Measurements from ENCODE around the gene WDR64.

WDR64 gene

GRCh38 chr1:241840164-241840563 lies 188.1 kb downstream of the WDR64 start:
- H3K27ac ChIP-seq (replicated peaks; ENCODE audit: low read length) = no peak overlapping the region
- DNase-seq (ENCODE audit: low spot score) = no peak
- peaks cover 0 to 4% (median 0%) of the 10 kb centered on the region in 3 experiments for H3K27me3 ChIP-seq (ENCODE audit: control insufficient read depth in 3 of 3, insufficient read depth in 3 of 3, low read depth in 1 of 3, low read length in 3 of 3)
- no peaks in the 10 kb centered on the region for H3K4me1 ChIP-seq (ENCODE audit: control insufficient read depth in 2 of 2, insufficient read depth in 1 of 2, low read depth in 1 of 2, low read length in 2 of 2)
- H2BK15ac ChIP-seq (ENCODE audit: low read length) = no peak overlapping the region
- H3K4ac ChIP-seq (ENCODE audit: low read length) = no peak overlapping the region
- H2AFZ ChIP-seq (ENCODE audit: low read length) = no peak overlapping the region
- H2AK5ac ChIP-seq (ENCODE audit: low read depth, low read length) = no peak overlapping the region
- no peak overlapping the region for H4K8ac ChIP-seq (ENCODE audit: low read depth, low read length)
- H3K79me1 ChIP-seq (ENCODE audit: low read depth, low read length) = no peaks in the 10 kb centered on the region
- no peak overlapping the region for H2BK5ac ChIP-seq (ENCODE audit: low read length)
- H3K4me3 ChIP-seq (ENCODE audit: low read length in 2 of 2) = no peak overlapping the region
- WGBS, 2 donors (ENCODE audit: extremely low coverage in 2 of 2, insufficient read length in 2 of 2, insufficient replicate concordance in 1 of 2) = no CpG with 5 or more reads among the region's 6 CpGs
- H3K23ac ChIP-seq (ENCODE audit: low read depth, low read length, poor library complexity) = no peak overlapping the region
- no peak overlapping the region for H4K91ac ChIP-seq (ENCODE audit: low read depth, low read length, poor library complexity)
- H2BK12ac ChIP-seq (ENCODE audit: low read length) = no peak overlapping the region
- no peaks in the 10 kb centered on the region for H3K9me3 ChIP-seq (replicated peaks in 1 of 2; ENCODE audit: control insufficient read depth in 2 of 2, insufficient read depth in 1 of 2, low read depth in 1 of 2, low read length in 2 of 2)
- no peak overlapping the region for H2BK120ac ChIP-seq (ENCODE audit: low read depth, low read length)
- no peak overlapping the region for H3K18ac ChIP-seq (ENCODE audit: low read length)
- H3K4me2 ChIP-seq (ENCODE audit: insufficient read depth, low read length, poor library complexity, severe bottlenecking) = no peak overlapping the region
- H3K14ac ChIP-seq (ENCODE audit: low read length) = no peak overlapping the region
- no peak overlapping the region for H3K9ac ChIP-seq (ENCODE audit: low read depth, low read length, poor library complexity)
- no peaks in the 10 kb centered on the region for H3K36me3 ChIP-seq (replicated peaks in 1 of 2; ENCODE audit: control insufficient read depth in 2 of 2, insufficient read depth in 2 of 2, low read length in 2 of 2)

GRCh38 chr1:241841691-241842090 lies 189.6 kb downstream of the WDR64 start:
- Histone ChIP-seq H3K4me3 (ENCODE audit: low read length in 2 of 2) (no peak overlapping the region), H4K91ac (ENCODE audit: low read depth, low read length, poor library complexity) (no peak overlapping the region), H3K14ac (ENCODE audit: low read length) (no peak overlapping the region), H2BK15ac (ENCODE audit: low read length) (no peak overlapping the region), H3K18ac (ENCODE audit: low read length) (no peak overlapping the region), H3K27me3 (ENCODE audit: control insufficient read depth in 3 of 3, insufficient read depth in 3 of 3, low read depth in 1 of 3, low read length in 3 of 3) (peaks cover 0 to 4% (median 0%) of the 10 kb centered on the region in 3 experiments), H2AFZ (ENCODE audit: low read length) (no peak overlapping the region), H3K4ac (ENCODE audit: low read length) (no peak overlapping the region), H2BK12ac (ENCODE audit: low read length) (no peak overlapping the region), H2AK5ac (ENCODE audit: low read depth, low read length) (no peak overlapping the region), H3K4me2 (ENCODE audit: insufficient read depth, low read length, poor library complexity, severe bottlenecking) (no peak overlapping the region), H3K9me3 (replicated peaks in 1 of 2; ENCODE audit: control insufficient read depth in 2 of 2, insufficient read depth in 1 of 2, low read depth in 1 of 2, low read length in 2 of 2) (no peaks in the 10 kb centered on the region), H3K27ac (replicated peaks; ENCODE audit: low read length) (no peak overlapping the region), H3K79me1 (ENCODE audit: low read depth, low read length) (no peaks in the 10 kb centered on the region), H2BK120ac (ENCODE audit: low read depth, low read length) (no peak overlapping the region), H4K8ac (ENCODE audit: low read depth, low read length) (no peak overlapping the region), H2BK5ac (ENCODE audit: low read length) (no peak overlapping the region), H3K23ac (ENCODE audit: low read depth, low read length, poor library complexity) (no peak overlapping the region), H3K9ac (ENCODE audit: low read depth, low read length, poor library complexity) (no peak overlapping the region), H3K4me1 (ENCODE audit: control insufficient read depth in 2 of 2, insufficient read depth in 1 of 2, low read depth in 1 of 2, low read length in 2 of 2) (no peaks in the 10 kb centered on the region), H3K36me3 (replicated peaks in 1 of 2; ENCODE audit: control insufficient read depth in 2 of 2, insufficient read depth in 2 of 2, low read length in 2 of 2) (no peaks in the 10 kb centered on the region)
- DNase-seq (ENCODE audit: low spot score) = no peak
- no CpG with 5 or more reads among the region's 3 CpGs for WGBS, 2 donors (ENCODE audit: extremely low coverage in 2 of 2, insufficient read length in 2 of 2, insufficient replicate concordance in 1 of 2)

GRCh38 chr1:241842565-241842964 lies 190.5 kb downstream of the WDR64 start:
- no peak overlapping the region for H3K27ac ChIP-seq (replicated peaks; ENCODE audit: low read length)

GRCh38 chr1:241844593-241844992 lies 192.5 kb downstream of the WDR64 start:
- no peak overlapping the region for H2BK5ac ChIP-seq (ENCODE audit: low read length)
- peaks cover under 1 to 9% of the 10 kb centered on the region in 2 donors for H3K36me3 ChIP-seq (replicated peaks in 1 of 2; ENCODE audit: control insufficient read depth in 2 of 2, insufficient read depth in 2 of 2, low read length in 2 of 2)
- H3K4me3 ChIP-seq (ENCODE audit: low read length in 2 of 2) = no peak overlapping the region
- WGBS, 2 donors (ENCODE audit: extremely low coverage in 2 of 2, insufficient read length in 2 of 2, insufficient replicate concordance in 1 of 2) = no CpG with 5 or more reads among the region's 6 CpGs
- H3K14ac ChIP-seq (ENCODE audit: low read length) = no peak overlapping the region
- H2AFZ ChIP-seq (ENCODE audit: low read length) = no peak overlapping the region
- H2BK120ac ChIP-seq (ENCODE audit: low read depth, low read length) = no peak overlapping the region
- no peak overlapping the region for H2BK15ac ChIP-seq (ENCODE audit: low read length)
- DNase-seq (ENCODE audit: low spot score) = no peak
- H3K18ac ChIP-seq (ENCODE audit: low read length) = no peak overlapping the region
- H3K23ac ChIP-seq (ENCODE audit: low read depth, low read length, poor library complexity) = no peak overlapping the region
- no peak overlapping the region for H4K91ac ChIP-seq (ENCODE audit: low read depth, low read length, poor library complexity)
- H3K9me3 ChIP-seq (replicated peaks in 1 of 2; ENCODE audit: control insufficient read depth in 2 of 2, insufficient read depth in 1 of 2, low read depth in 1 of 2, low read length in 2 of 2) = no peaks in the 10 kb centered on the region
- no peaks in the 10 kb centered on the region for H3K27me3 ChIP-seq (ENCODE audit: control insufficient read depth in 3 of 3, insufficient read depth in 3 of 3, low read depth in 1 of 3, low read length in 3 of 3)
- H4K8ac ChIP-seq (ENCODE audit: low read depth, low read length) = no peak overlapping the region
- no peak overlapping the region for H3K9ac ChIP-seq (ENCODE audit: low read depth, low read length, poor library complexity)
- no peak overlapping the region for H2BK12ac ChIP-seq (ENCODE audit: low read length)
- H3K4me2 ChIP-seq (ENCODE audit: insufficient read depth, low read length, poor library complexity, severe bottlenecking) = no peak overlapping the region
- peaks cover 3 to 5% of the 10 kb centered on the region in 2 donors for H3K4me1 ChIP-seq (ENCODE audit: control insufficient read depth in 2 of 2, insufficient read depth in 1 of 2, low read depth in 1 of 2, low read length in 2 of 2)
- no peak overlapping the region for H2AK5ac ChIP-seq (ENCODE audit: low read depth, low read length)
- H3K27ac ChIP-seq (replicated peaks; ENCODE audit: low read length) = no peak overlapping the region
- H3K79me1 ChIP-seq (ENCODE audit: low read depth, low read length) = peaks cover 3% of the 10 kb centered on the region
- H3K4ac ChIP-seq (ENCODE audit: low read length) = no peak overlapping the region

More at GRCh38 chr1:241842565-241842964, 190.5 kb downstream of the WDR64 start:
- Histone ChIP-seq H3K36me3 (replicated peaks in 1 of 2; ENCODE audit: control insufficient read depth in 2 of 2, insufficient read depth in 2 of 2, low read length in 2 of 2) (no peaks in the 10 kb centered on the region), H3K18ac (ENCODE audit: low read length) (no peak overlapping the region), H2BK12ac (ENCODE audit: low read length) (no peak overlapping the region), H2BK5ac (ENCODE audit: low read length) (no peak overlapping the region), H3K9me3 (replicated peaks in 1 of 2; ENCODE audit: control insufficient read depth in 2 of 2, insufficient read depth in 1 of 2, low read depth in 1 of 2, low read length in 2 of 2) (no peaks in the 10 kb centered on the region), H3K9ac (ENCODE audit: low read depth, low read length, poor library complexity) (no peak overlapping the region), H3K14ac (ENCODE audit: low read length) (no peak overlapping the region), H2BK120ac (ENCODE audit: low read depth, low read length) (no peak overlapping the region), H2AFZ (ENCODE audit: low read length) (no peak overlapping the region), H3K27me3 (ENCODE audit: control insufficient read depth in 3 of 3, insufficient read depth in 3 of 3, low read depth in 1 of 3, low read length in 3 of 3) (peaks cover 0 to 4% (median 0%) of the 10 kb centered on the region in 3 experiments), H3K4ac (ENCODE audit: low read length) (no peak overlapping the region), H3K79me1 (ENCODE audit: low read depth, low read length) (no peaks in the 10 kb centered on the region), H2BK15ac (ENCODE audit: low read length) (no peak overlapping the region), H3K4me3 (ENCODE audit: low read length in 2 of 2) (no peak overlapping the region), H4K91ac (ENCODE audit: low read depth, low read length, poor library complexity) (no peak overlapping the region), H4K8ac (ENCODE audit: low read depth, low read length) (no peak overlapping the region), H3K4me2 (ENCODE audit: insufficient read depth, low read length, poor library complexity, severe bottlenecking) (no peak overlapping the region), H3K23ac (ENCODE audit: low read depth, low read length, poor library complexity) (no peak overlapping the region), H3K4me1 (ENCODE audit: control insufficient read depth in 2 of 2, insufficient read depth in 1 of 2, low read depth in 1 of 2, low read length in 2 of 2) (no peaks in the 10 kb centered on the region), H2AK5ac (ENCODE audit: low read depth, low read length) (no peak overlapping the region)
- no CpG with 5 or more reads among the region's 2 CpGs for WGBS, 2 donors (ENCODE audit: extremely low coverage in 2 of 2, insufficient read length in 2 of 2, insufficient replicate concordance in 1 of 2)
- no peak for DNase-seq (ENCODE audit: low spot score)
